Stomach smooth muscle (tissue), 2 donors: Measurements from ENCODE around the gene S100A8.

Source experiments
- H3K27ac ChIP-seq: one replicate; pipeline ENCODE4 v1.7.0; 2013; ENCODE audit warnings: mild to moderate bottlenecking, low read length, inconsistent platforms
- H3K27me3 ChIP-seq, 2 donors: one replicate each; pipeline ENCODE4 v1.7.0; 2013; ENCODE audit warnings: low read length in 2 of 2; ENCODE audit not compliant: insufficient read depth in 2 of 2, control insufficient read depth in 1 of 2
- H3K36me3 ChIP-seq, 2 donors: one replicate each; pipeline ENCODE4 v1.7.0; 2013; ENCODE audit warnings: low read length in 2 of 2; ENCODE audit not compliant: control insufficient read depth in 2 of 2, insufficient read depth in 2 of 2
- H3K4me1 ChIP-seq: one replicate; pipeline ENCODE4 v1.7.0; 2013; ENCODE audit warnings: low read length; ENCODE audit not compliant: control insufficient read depth, insufficient read depth
- H3K4me3 ChIP-seq, 2 donors: one replicate each; pipeline ENCODE4 v1.7.0; 2013; ENCODE audit warnings: low read length in 2 of 2
- H3K9ac ChIP-seq, 2 donors: one replicate each; pipeline ENCODE4 v1.7.0; 2013; ENCODE audit warnings: low read length in 2 of 2, mild to moderate bottlenecking in 1 of 2
- H3K9me3 ChIP-seq, 2 donors: one replicate each; pipeline ENCODE4 v1.7.0; 2013; ENCODE audit warnings: low read length in 2 of 2; ENCODE audit not compliant: control insufficient read depth in 2 of 2
- donor health status: healthy.
- donor health status: Pancreatic carcinoma.

S100A8 gene

DNA sequence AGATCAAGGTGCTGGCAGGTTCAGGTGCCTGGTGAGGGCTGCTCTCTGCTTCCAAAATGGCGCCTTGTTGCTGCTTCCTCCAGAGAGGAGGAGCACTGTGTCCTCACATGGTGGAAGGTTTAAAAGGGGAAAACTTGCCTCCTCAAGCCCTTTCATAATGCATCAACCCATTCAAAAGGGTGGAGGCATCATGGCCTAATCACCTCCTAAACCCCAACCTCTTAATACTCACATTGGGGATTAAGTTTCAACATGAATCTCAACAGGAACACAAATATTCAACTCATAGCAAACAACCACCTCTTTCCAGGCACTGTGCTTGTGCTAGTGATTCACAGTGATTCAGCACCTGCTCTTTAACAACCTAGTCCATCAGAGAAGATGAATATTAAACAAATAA lies 19.6 kb downstream of the S100A8 start:
- H3K4me1 ChIP-seq: no peaks in the 10 kb centered on the region
- H3K27me3 ChIP-seq: peaks cover 0 to 4% of the 10 kb centered on the region in 2 donors
- no peak overlapping the region for H3K4me3 ChIP-seq
- no peaks in the 10 kb centered on the region for H3K9me3 ChIP-seq
- no peak overlapping the region for H3K27ac ChIP-seq
- no peak overlapping the region for H3K9ac ChIP-seq
- H3K36me3 ChIP-seq: no peaks in the 10 kb centered on the region

DNA sequence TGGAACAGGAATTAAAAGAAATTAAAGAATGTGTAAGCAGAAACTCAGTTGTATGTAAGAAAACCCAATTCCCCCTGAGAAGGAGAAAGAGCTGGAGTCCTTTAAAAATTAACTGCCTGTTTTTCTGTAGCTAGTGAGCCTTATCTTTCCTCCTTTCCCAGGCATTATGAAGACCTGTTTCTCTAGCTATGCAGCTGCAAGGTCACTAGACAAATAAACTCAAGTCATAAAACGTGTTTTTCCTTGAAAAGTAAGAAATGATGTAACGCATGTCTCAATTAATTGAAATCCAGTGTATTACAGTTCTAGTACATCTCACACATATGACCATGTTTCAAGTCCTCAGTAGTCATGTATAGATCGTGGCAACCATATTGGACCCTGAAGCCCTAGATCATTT lies 20.7 kb downstream of the S100A8 start:
- Histone ChIP-seq H3K27ac (no peak overlapping the region), H3K36me3 (no peaks in the 10 kb centered on the region), H3K4me3 (no peak overlapping the region), H3K9ac (no peak overlapping the region), H3K4me1 (no peaks in the 10 kb centered on the region), H3K9me3 (no peaks in the 10 kb centered on the region), H3K27me3 (peaks cover 4% of the 10 kb centered on the region in 2 donors)

DNA sequence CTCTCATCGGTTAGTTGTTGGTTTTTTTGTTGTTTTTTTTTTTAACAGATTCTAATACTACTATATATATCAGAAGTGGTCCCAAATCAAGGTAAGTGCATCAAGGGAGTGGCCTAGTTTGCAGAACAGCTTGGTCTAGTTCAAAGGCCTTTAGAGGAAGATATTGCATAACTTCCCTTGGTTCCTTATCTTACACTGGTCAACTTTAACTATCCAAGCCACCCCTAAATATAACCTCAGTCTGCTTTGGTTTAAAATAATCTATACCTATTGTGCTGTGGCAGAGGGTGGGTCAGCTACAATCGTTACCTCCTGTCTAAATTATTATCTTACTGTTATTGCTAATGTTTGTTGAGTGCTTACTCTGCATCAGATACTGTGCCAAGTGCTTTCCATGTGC lies 22.4 kb downstream of the S100A8 start:
- H3K9me3 ChIP-seq: no peaks in the 10 kb centered on the region
- H3K36me3 ChIP-seq: no peaks in the 10 kb centered on the region
- peaks cover 4 to 5% of the 10 kb centered on the region in 2 donors for H3K27me3 ChIP-seq
- no peaks in the 10 kb centered on the region for H3K4me1 ChIP-seq
- no peak overlapping the region for H3K4me3 ChIP-seq
- no peak overlapping the region for H3K9ac ChIP-seq
- no peak overlapping the region for H3K27ac ChIP-seq

DNA sequence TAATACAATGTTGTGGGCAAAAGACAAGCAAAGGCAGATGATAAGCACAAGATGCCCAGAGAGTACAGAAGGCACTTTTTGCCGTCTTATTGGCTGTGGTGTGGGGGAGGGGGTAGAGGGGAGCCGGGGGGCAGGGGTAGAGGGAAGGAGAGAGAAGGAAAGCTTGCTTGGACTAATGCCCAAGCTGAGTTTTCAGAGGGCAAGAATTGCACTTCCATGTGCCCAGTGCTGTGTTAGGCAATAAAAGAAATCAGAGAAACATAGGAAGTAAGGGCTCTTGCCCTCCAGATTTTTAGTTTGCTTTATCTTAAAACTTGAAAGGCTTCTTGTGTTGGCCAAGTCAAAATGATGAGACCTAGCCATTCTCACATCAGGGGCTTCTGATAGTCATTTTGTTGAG lies 23.8 kb downstream of the S100A8 start:
- Histone ChIP-seq H3K27ac (no peak overlapping the region), H3K36me3 (no peaks in the 10 kb centered on the region), H3K4me1 (no peaks in the 10 kb centered on the region), H3K27me3 (peaks cover 5 to 7% of the 10 kb centered on the region in 2 donors), H3K9me3 (no peaks in the 10 kb centered on the region), H3K4me3 (no peak overlapping the region), H3K9ac (no peak overlapping the region)

DNA sequence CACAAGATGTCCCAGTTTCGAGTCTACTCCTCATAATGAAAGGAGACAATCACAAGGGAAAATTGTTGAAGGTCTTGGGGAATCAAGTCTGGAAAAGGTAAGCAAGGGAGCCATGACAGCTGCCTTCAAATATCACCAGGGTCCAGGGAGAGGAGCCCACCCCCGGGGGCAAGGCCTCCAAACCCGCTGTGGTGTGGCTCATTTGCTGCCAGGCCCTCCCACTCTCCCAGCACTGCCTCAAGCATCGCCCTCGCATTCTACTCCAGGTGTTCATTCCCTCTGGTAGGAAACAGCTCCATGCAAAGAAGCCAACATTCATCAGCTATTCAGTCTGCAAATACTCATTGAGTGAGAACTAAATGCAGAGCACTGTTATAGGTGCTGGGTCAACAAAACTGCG lies 24.6 kb downstream of the S100A8 start:
- no peak overlapping the region for H3K27ac ChIP-seq
- no peak overlapping the region for H3K9ac ChIP-seq
- no peaks in the 10 kb centered on the region for H3K36me3 ChIP-seq
- H3K9me3 ChIP-seq: no peaks in the 10 kb centered on the region
- no peaks in the 10 kb centered on the region for H3K4me1 ChIP-seq
- H3K4me3 ChIP-seq: no peak overlapping the region
- H3K27me3 ChIP-seq: peaks cover 5 to 7% of the 10 kb centered on the region in 2 donors

DNA sequence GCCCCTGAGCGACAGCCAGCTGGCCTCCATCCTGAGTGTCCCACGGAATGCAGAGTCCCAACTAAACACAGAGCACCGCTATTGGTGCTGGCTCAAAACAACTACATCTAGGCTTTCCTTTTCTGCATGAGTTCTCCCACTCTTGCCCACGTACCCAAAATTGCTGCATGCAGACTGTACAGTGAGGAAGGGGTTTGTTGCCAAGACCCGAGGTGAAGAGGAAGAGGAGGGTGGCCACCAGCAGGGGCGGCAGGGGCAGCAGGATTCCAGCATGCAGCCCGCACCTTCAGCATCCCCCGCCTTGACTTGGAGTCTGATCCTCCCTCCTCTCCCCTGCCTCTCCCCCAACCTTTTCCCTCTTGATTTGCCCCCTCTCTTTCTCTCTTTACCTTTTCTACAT lies 25.2 kb downstream of the S100A8 start:
- H3K36me3 ChIP-seq: no peaks in the 10 kb centered on the region
- H3K4me3 ChIP-seq: no peak overlapping the region
- no peaks in the 10 kb centered on the region for H3K4me1 ChIP-seq
- H3K9me3 ChIP-seq: no peaks in the 10 kb centered on the region
- H3K27me3 ChIP-seq: peaks cover 5 to 7% of the 10 kb centered on the region in 2 donors
- H3K9ac ChIP-seq: no peak overlapping the region
- H3K27ac ChIP-seq: no peak overlapping the region

DNA sequence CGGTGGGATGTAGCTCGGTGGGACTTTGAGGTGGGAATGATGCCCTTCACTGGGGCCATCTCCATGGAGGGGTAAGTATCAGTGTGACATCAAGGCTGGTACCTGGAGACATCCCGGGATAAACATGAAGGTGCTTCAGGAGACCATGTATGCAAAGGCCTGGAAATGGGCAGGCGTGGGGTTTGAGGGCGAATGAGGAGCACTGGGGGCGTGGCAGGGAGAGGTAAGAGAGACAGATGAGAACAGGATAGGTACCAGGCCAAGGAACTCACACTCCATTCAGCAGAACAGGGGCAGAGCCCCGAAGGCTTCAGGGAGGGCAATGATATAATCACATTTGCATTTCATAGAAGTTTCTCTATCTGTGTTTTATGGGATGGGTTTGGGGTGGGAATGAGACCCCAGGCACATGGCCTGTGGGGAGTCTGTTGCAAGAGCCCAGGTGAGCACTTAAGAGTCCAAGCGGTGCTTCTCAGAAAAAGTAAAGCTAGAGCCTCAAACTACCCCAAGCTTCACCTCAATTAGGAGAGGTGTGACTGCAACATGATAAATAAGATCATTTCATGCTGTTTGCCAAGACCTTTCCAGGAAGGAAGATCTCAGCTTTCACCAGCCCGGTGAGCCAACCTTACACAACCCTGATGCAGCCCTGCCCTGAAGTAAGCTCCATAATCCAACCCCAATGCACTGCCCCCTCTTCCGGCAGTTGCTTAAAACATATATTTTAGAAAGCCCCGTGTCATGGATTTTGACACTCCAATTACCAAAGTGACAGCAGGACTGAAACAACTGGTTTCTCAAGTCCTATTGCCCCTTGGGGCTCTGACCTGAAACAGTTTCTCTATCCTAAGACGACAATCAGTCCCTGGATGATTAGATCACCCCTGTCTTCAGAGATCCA lies 25.9 kb downstream of the S100A8 start:
- Histone ChIP-seq H3K9me3 (no peaks in the 10 kb centered on the region), H3K27ac (no peak overlapping the region), H3K36me3 (no peaks in the 10 kb centered on the region), H3K4me3 (no peak overlapping the region), H3K27me3 (peaks cover 5 to 7% of the 10 kb centered on the region in 2 donors), H3K4me1 (no peaks in the 10 kb centered on the region), H3K9ac (no peak overlapping the region)

DNA sequence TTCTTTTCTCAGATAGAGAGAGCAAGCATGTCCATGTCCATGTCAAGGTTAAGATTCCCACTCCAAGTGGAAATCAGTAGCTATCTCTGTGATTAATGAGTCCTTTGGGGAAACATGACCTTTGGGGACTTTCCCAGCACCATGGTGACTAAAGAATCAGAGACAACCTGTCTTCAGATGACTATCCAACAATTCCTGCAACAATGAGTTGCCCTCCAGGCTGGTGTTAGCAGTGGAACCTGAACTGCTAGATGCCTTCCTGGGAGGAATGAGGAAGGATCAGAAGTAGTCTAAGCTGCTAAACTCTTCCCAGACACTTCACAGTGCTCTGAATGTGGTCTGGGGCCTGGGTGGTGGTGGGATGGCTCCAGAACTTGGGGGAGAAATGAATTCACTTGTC lies 26.7 kb downstream of the S100A8 start:
- H3K27me3 ChIP-seq: peaks cover 5 to 7% of the 10 kb centered on the region in 2 donors
- H3K9ac ChIP-seq: no peak overlapping the region
- no peaks in the 10 kb centered on the region for H3K9me3 ChIP-seq
- no peaks in the 10 kb centered on the region for H3K36me3 ChIP-seq
- H3K4me1 ChIP-seq: no peaks in the 10 kb centered on the region
- no peak overlapping the region for H3K27ac ChIP-seq
- H3K4me3 ChIP-seq: no peak overlapping the region

DNA sequence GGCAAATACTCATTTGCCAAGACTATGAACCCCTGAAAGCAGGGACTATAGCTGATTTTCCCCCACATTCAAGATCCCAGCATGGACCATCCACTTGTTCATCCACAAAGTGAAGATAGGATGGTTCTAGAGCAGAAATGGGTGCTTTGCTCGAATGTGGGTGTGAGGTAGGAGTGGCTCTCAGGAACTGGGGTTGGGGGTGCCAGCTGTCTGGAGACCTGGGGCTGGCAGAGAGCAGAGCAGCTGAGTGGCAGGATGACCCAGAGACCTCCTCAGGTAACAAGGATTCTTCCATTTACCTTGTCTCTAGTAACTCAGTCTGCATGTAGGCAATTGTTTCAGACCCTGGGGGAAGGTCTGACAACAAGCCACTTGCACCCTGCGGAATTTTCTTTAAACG lies 27.2 kb downstream of the S100A8 start:
- H3K4me1 ChIP-seq: no peaks in the 10 kb centered on the region
- H3K36me3 ChIP-seq: no peaks in the 10 kb centered on the region
- H3K9ac ChIP-seq: no peak overlapping the region
- H3K9me3 ChIP-seq: no peaks in the 10 kb centered on the region
- H3K27me3 ChIP-seq: peaks cover 5 to 7% of the 10 kb centered on the region in 2 donors
- H3K27ac ChIP-seq: no peak overlapping the region
- H3K4me3 ChIP-seq: no peak overlapping the region

DNA sequence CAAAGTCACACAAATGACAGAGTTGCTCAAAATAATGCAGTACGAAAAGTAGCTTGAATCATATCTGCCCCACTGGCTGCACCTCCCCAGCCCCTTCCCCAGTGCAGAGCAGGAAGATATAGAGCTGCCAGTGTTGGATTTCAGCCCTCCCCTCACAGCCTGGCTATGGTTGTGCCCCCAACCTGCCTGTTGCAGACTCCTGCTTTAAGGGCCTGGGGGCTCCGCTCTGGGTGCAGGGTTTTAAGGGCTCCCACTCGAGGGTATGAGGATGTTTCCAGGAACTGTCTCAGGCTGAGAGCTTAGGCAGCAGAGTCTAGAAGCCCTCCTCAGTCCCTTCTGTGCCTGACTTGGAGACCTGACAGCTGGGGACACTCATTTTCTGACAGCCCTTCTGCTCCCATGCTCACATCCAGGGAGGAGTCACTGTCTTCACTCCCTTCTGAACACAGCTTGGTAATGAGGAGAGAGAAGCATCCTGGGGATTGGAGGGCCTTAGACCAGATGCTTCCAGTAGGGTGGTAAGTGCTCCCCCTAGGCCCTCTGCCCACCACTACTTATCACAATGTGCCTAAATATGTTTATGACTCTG lies 28.6 kb downstream of the S100A8 start:
- no peaks in the 10 kb centered on the region for H3K9me3 ChIP-seq
- peaks cover 4 to 7% of the 10 kb centered on the region in 2 donors for H3K27me3 ChIP-seq
- H3K4me3 ChIP-seq: no peak overlapping the region
- H3K36me3 ChIP-seq: no peaks in the 10 kb centered on the region
- no peak overlapping the region for H3K9ac ChIP-seq
- H3K4me1 ChIP-seq: no peaks in the 10 kb centered on the region
- no peak overlapping the region for H3K27ac ChIP-seq
